ENCODE data around the gene ZC3H12D. TPM values are rescaled to one million over a fixed set of nuclear protein-coding genes. Genes with fewer than 3 reads are reported as not detected.

Gene ZC3H12D
- total and polyA plus RNA-seq, 2 experiments from 2014 or later: 0.07 TPM; not detected in 1

GRCh38 chr6:149493761-149494320, 9.0 kb upstream of the ZC3H12D start:
- TF ChIP-seq, protein P1, sequence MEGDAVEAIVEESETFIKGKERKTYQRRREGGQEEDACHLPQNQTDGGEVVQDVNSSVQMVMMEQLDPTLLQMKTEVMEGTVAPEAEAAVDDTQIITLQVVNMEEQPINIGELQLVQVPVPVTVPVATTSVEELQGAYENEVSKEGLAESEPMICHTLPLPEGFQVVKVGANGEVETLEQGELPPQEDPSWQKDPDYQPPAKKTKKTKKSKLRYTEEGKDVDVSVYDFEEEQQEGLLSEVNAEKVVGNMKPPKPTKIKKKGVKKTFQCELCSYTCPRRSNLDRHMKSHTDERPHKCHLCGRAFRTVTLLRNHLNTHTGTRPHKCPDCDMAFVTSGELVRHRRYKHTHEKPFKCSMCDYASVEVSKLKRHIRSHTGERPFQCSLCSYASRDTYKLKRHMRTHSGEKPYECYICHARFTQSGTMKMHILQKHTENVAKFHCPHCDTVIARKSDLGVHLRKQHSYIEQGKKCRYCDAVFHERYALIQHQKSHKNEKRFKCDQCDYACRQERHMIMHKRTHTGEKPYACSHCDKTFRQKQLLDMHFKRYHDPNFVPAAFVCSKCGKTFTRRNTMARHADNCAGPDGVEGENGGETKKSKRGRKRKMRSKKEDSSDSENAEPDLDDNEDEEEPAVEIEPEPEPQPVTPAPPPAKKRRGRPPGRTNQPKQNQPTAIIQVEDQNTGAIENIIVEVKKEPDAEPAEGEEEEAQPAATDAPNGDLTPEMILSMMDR (conservative IDR thresholded peaks at IDR 0.05; ENCODE audit: low read depth in 2 of 2): no peak
- TF ChIP-seq POLR2AphosphoS5 (IDR thresholded peaks at IDR 0.05; ENCODE audit: low read depth) (no peak), ETS1 (IDR thresholded peaks at IDR 0.05) (no peak), NANOG (IDR thresholded peaks at IDR 0.05; ENCODE audit: borderline replicate concordance) (no peak), CREB1 (CRISPR knock-in tag; IDR thresholded peaks at IDR 0.05; ENCODE audit: low read depth) (no peak), ZNF462 (CRISPR knock-in tag; IDR thresholded peaks at IDR 0.05) (no peak), ZNF114 (CRISPR knock-in tag; IDR thresholded peaks at IDR 0.05) (no peak), REST (IDR thresholded peaks at IDR 0.05; ENCODE audit: unreplicated experiment) (no peak), EZH2 (IDR thresholded peaks at IDR 0.05; ENCODE audit: low read depth, unreplicated experiment) (no peak)
- Histone ChIP-seq H3K79me2 (replicated peaks; ENCODE audit: insufficient read depth) (no peaks in the 10 kb centered on the region), H3K9me2 (ENCODE audit: insufficient read depth) (no peaks in the 10 kb centered on the region), H3K4me2 (no peak overlapping the region), H2AFZ (no peak overlapping the region; the same call in 1 of the 2 replicates), H3K27me3 (ENCODE audit: insufficient read depth) (no peaks in the 10 kb centered on the region), H3K4me1 (ENCODE audit: insufficient read depth) (no peaks in the 10 kb centered on the region), H3F3A (replicated peaks; ENCODE audit: low read depth) (no peaks in the 10 kb centered on the region), H3K4me3 (no peak overlapping the region), H3K27ac (ENCODE audit: low read depth) (no peak overlapping the region), H3K36me3 (ENCODE audit: insufficient read depth) (no peaks in the 10 kb centered on the region), H4K20me1 (replicated peaks; ENCODE audit: insufficient read depth) (no peaks in the 10 kb centered on the region)
- Mint-ChIP-seq H3K27ac (no peak overlapping the region), H3K36me3 (ENCODE audit: low read depth) (no peaks in the 10 kb centered on the region), H3K9me3 (no peaks in the 10 kb centered on the region; the same call in 2 of the 3 replicates), H3K4me1 (peaks cover 8% of the 10 kb centered on the region; the same call in 2 of the 3 replicates), H3K4me3 (no peak overlapping the region), H3K27me3 (ENCODE audit: insufficient read depth, low read depth, poor library complexity) (peaks cover 6% of the 10 kb centered on the region)
- DNase-seq (ENCODE audit: low spot score) (no peak), ATAC-seq (no peak)
